Measurements from ENCODE around the gene NKX1-2. TPM values are rescaled to one million over a fixed set of nuclear protein-coding genes. Genes with fewer than 3 reads are reported as not detected.

Gene NKX1-2
- total RNA-seq, 1 experiment from 2014 or later: 57.7 TPM

DNA sequence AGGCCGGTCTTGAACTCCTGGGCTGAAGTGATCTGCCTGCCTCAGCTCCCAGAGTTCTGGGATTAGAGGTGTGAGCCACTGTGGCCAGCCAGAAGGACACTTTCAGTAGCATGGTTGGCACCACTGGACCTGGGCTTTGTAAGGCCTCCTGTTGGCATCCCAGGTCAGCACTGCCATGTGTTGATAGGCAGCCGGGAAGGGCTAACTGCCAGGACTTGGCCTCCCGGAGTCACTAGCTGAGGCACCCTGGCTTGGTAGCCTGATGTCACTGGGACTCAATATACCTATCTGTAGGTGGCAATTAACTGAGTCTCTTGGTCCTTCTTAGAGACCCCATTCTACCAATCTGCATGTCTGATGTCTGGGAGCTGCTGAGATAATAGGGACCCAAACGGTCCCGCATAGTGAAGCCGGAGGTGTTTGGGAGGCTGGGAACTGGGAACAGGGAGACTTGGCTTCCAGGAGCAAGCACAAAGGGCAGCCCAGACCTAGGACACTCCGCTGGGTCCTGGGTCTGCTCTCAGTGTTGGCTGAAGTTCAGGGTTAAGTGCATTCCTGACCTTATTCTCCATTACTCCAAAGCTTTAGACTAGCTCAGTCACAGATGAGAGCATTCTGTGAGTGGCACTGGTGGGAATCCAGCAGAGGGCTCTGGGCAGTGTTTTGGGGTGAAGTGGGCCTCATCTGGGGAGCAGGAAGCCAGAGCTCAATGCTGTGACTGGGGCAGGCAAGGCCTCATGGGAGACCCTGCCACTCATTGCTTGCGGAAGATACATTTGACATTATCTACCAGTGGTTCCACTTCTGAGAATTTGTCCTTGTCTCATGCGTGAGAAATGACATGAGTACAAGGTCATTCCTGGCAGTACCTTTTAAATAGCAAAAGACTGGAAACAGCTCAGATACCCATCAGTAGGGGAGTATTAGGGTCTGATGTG is 14.5 kb upstream of the NKX1-2 start:
- H3K4me1 Mint-ChIP-seq: peaks cover 56% of the 10 kb centered on the region
- no peaks in the 10 kb centered on the region for H3K9me3 Mint-ChIP-seq
- ChIA-PET POLR2A (interaction anchor here (1.3 kb wide), 1 partner anchor 15 kb away, joined by 4 read pairs; the partner anchor contains the start of gene NKX1-2), CTCF (interaction anchor here (0.9 to 1.8 kb wide), 3 partner anchors 11 to 61 kb away, joined by 3 to 7 read pairs (median 6); partner anchors contain the start of gene NKX1-2)
- 0 out of 2 replicates have a peak, but pooled peaks cover 2% of the 10 kb centered on the region for H3K36me3 Mint-ChIP-seq
- DNase-seq (ENCODE audit: low spot score) (no peak), ATAC-seq (no peak)
- TF ChIP-seq NFE2L1 (CRISPR knock-in tag; IDR thresholded peaks at IDR 0.05) (no peak), PRDM15 (CRISPR knock-in tag; IDR thresholded peaks at IDR 0.05) (no peak), IRF1 (CRISPR knock-in tag; IDR thresholded peaks at IDR 0.05) (no peak), NR1H2 (CRISPR knock-in tag; IDR thresholded peaks at IDR 0.05) (no peak)
- peaks cover 2% of the 10 kb centered on the region for H3K27me3 Mint-ChIP-seq (ENCODE audit: low read depth)
- H3K27ac Mint-ChIP-seq: peak overlapping the region; percentile 25
- H3K4me3 Mint-ChIP-seq: peak overlapping the region; percentile 5; the same call in 1 of the 2 replicates

- Mint-ChIP-seq H3K36me3 (0 out of 2 replicates have a peak, but pooled peaks cover 2% of the 10 kb centered on the region), H3K4me1 (peaks cover 52% of the 10 kb centered on the region), H3K27me3 (ENCODE audit: low read depth) (peaks cover 5% of the 10 kb centered on the region), H3K4me3 (peak overlapping the region; percentile 86), H3K27ac (peak overlapping the region; percentile 85), H3K9me3 (no peaks in the 10 kb centered on the region)
- ATAC-seq: no peak
- POLR2A ChIA-PET: no interaction called here
- TF ChIP-seq JAZF1 (CRISPR knock-in tag; IDR thresholded peaks at IDR 0.05): no peak
- no peak for TF ChIP-seq TCF7 (CRISPR knock-in tag; IDR thresholded peaks at IDR 0.05; ENCODE audit: low read depth)
- TF ChIP-seq CBFB (CRISPR knock-in tag; IDR thresholded peaks at IDR 0.05; ENCODE audit: low read depth): no peak
- TF ChIP-seq GTF2I (CRISPR knock-in tag; conservative IDR thresholded peaks at IDR 0.05): 0 out of 2 replicates have a peak, but pooled peaks have one; percentile 50
- TF ChIP-seq SMAD3 (CRISPR knock-in tag; IDR thresholded peaks at IDR 0.05; ENCODE audit: borderline replicate concordance): no peak
- TF ChIP-seq ZNF121 (CRISPR knock-in tag; IDR thresholded peaks at IDR 0.05): peak; percentile 72
- TF ChIP-seq CREB1 (CRISPR knock-in tag; IDR thresholded peaks at IDR 0.05): no peak
- no peak for DNase-seq (ENCODE audit: low spot score)
- CTCF ChIA-PET: interaction anchor here (1.2 to 3.0 kb wide), 7 partner anchors 10 to 468 kb away, joined by 3 to 32 read pairs (median 5); partner anchors contain the start of gene NKX1-2
Measured at GRCh38 chr10:124462348-124462695, 12.5 kb upstream of the NKX1-2 start.

- H3K27ac Mint-ChIP-seq: peak within 1 kb of the TSS; percentile 96
- peaks cover 5% of the 10 kb centered on the region for H3K27me3 Mint-ChIP-seq (ENCODE audit: low read depth)
- ChIA-PET CTCF (interaction anchor here (0.6 to 3.0 kb wide), 22 partner anchors 10 to 467 kb away, joined by 3 to 32 read pairs (median 4); partner anchors contain the start of genes NKX1-2 and OAT), POLR2A (interaction anchor here (0.9 kb wide), 1 partner anchor 13 kb away, joined by 3 read pairs; no protein-coding TSS in a partner anchor)
- no peaks in the 10 kb centered on the region for H3K9me3 Mint-ChIP-seq
- peaks cover 51% of the 10 kb centered on the region for H3K4me1 Mint-ChIP-seq
- H3K36me3 Mint-ChIP-seq: 0 out of 2 replicates have a peak, but pooled peaks cover 2% of the 10 kb centered on the region
- DNase-seq (ENCODE audit: low spot score) (peak; percentile 81), ATAC-seq (peak; percentile 83)
- H3K4me3 Mint-ChIP-seq: peak within 1 kb of the TSS; percentile 86
- no peak for TF ChIP-seq TCF7 (CRISPR knock-in tag; IDR thresholded peaks at IDR 0.05; ENCODE audit: low read depth)
- peak; percentile 62; the same call in 1 of the 2 replicates for TF ChIP-seq CBFB (CRISPR knock-in tag; IDR thresholded peaks at IDR 0.05; ENCODE audit: low read depth)
- 0 out of 2 replicates have a peak, but pooled peaks have one; percentile 43 for TF ChIP-seq KAT7 (CRISPR knock-in tag; IDR thresholded peaks at IDR 0.05; ENCODE audit: borderline replicate concordance)
- no peak for TF ChIP-seq ZNF396 (CRISPR knock-in tag; IDR thresholded peaks at IDR 0.05; ENCODE audit: borderline replicate concordance)
- no peak for TF ChIP-seq ARID4B (CRISPR knock-in tag; IDR thresholded peaks at IDR 0.05; ENCODE audit: borderline replicate concordance)
- no peak for TF ChIP-seq IRF2 (CRISPR knock-in tag; IDR thresholded peaks at IDR 0.05; ENCODE audit: borderline replicate concordance, low read depth)
- TF ChIP-seq GRHL2 (CRISPR knock-in tag; IDR thresholded peaks at IDR 0.05; ENCODE audit: insufficient replicate concordance, severe bottlenecking): no peak
- TF ChIP-seq, protein P1, sequence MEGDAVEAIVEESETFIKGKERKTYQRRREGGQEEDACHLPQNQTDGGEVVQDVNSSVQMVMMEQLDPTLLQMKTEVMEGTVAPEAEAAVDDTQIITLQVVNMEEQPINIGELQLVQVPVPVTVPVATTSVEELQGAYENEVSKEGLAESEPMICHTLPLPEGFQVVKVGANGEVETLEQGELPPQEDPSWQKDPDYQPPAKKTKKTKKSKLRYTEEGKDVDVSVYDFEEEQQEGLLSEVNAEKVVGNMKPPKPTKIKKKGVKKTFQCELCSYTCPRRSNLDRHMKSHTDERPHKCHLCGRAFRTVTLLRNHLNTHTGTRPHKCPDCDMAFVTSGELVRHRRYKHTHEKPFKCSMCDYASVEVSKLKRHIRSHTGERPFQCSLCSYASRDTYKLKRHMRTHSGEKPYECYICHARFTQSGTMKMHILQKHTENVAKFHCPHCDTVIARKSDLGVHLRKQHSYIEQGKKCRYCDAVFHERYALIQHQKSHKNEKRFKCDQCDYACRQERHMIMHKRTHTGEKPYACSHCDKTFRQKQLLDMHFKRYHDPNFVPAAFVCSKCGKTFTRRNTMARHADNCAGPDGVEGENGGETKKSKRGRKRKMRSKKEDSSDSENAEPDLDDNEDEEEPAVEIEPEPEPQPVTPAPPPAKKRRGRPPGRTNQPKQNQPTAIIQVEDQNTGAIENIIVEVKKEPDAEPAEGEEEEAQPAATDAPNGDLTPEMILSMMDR (IDR thresholded peaks at IDR 0.05): 0 out of 2 replicates have a peak, but pooled peaks have one; percentile 24
- TF ChIP-seq SP1 (CRISPR knock-in tag; conservative IDR thresholded peaks at IDR 0.05): peak; percentile 78
Measured at GRCh38 chr10:124461642-124462347, 12.0 kb upstream of the NKX1-2 start, which contains the start of gene LHPP. Gene LHPP (plus strand): TSS chr10:124461823. CDS start chr10:124461863, 40 bp downstream.
